ENCODE data around the gene CIBAR2.

The CIBAR2 gene

DNA sequence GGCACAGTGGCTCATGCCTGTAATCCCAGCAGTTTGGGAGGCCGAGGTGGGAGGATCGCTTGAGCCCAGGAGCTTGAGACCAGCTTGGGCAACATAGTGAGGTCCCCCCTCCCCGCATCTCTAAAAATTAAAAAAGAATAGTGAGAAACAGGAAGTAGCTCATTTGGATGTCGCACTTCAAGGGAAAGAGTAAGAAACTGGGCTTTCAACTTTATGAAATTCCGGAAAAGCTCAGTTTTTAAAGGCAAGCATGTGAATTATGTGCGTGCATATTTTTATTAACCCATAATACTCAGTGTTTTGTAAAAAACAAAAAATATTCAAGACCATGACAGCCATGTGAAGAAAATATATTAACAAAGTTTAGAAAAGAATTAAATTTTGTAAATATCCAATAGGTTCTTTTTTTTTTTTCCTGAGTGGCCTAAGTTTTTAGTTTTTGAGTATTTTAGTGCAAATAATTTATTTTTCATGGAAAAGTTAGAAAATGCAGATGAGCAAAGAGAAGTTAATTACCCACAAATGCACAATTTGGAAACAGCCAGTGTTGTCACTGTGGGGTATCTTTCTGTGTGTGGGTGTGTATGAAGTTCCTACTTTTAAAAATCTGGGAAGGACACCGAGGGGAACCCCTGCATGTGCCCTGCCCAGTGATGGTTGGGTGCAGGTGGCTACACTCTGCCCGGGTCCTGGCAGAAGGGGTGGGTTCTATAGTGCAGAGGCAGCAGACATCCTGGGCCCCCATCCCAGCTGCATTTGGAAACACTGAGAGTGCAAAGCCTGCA lies 40.0 kb downstream of the CIBAR2 start:
- TF ChIP-seq CTCF (IDR thresholded peaks at IDR 0.05; ENCODE audit: insufficient read depth, low read depth, low read length, missing control alignments): no peak
- no peak overlapping the region for H3K4me3 ChIP-seq (ENCODE audit: low read depth, low read length)
- no peak for DNase-seq (ENCODE audit: low read depth)

DNA sequence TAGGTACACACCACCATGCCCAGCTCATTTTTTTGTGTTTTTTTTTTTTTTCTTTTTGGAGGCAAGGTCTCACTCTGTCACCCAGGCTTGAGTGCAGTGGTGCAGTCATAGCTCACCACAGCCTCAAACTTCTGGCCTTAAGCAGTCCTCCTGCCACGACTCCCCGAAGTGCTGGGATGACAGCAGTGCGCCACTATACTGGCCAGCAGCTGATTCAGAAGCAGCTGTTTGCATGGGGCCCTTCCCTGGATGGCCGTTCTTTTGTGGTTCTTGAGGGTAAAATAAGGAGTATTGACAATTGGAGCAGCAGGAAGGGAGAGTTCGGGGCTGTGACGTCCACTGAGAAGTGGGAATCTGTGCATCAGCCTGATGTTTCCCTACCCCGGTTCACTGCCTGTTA lies 43.1 kb downstream of the CIBAR2 start:
- no peak overlapping the region for H3K4me3 ChIP-seq (ENCODE audit: low read depth, low read length)
- no peak for TF ChIP-seq CTCF (IDR thresholded peaks at IDR 0.05; ENCODE audit: insufficient read depth, low read depth, low read length, missing control alignments)
- DNase-seq (ENCODE audit: low read depth): no peak

DNA sequence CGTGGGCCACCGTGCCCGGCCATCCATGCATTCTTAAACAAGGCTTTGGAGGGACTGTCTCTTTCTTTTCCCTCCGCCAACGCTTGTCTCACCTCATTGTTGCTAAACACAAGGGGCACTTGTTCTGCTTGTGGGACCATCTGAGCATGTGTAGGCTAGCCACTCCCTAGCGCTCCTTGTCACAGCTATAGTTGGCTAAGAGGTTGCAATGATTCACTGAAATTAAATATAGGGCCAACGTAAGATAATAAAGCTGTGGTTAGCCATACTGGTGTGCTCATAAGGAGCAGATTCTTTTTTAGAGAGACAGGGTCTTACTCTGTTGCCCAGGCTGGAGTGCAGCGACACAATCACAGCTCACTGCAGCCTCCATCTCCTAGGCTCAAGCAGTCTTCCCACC lies 43.5 kb downstream of the CIBAR2 start:
- no peak overlapping the region for H3K4me3 ChIP-seq (ENCODE audit: low read depth, low read length)
- TF ChIP-seq CTCF (IDR thresholded peaks at IDR 0.05; ENCODE audit: insufficient read depth, low read depth, low read length, missing control alignments): no peak
- no peak for DNase-seq (ENCODE audit: low read depth)

DNA sequence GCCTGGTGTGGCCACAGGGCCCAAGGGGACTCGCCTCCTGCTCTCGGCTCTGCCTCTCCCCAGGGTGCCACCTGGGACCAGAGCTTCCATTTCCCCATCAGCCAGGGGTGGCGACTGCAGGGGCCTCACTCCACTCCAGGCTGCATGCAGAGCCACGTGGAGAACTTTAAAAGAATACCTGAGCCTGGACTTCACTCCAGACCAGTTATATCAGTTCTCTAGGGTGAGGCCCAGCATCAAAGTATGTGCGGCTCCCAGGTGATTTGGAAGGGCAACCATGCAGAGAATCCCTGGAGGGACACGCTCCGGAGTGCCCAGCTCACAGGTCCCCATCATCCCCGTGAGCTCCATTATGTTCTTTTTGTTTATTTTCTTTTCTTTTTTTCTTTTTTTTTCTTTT lies 44.8 kb downstream of the CIBAR2 start:
- DNase-seq (ENCODE audit: low read depth): no peak
- TF ChIP-seq CTCF (IDR thresholded peaks at IDR 0.05; ENCODE audit: insufficient read depth, low read depth, low read length, missing control alignments): no peak
- no peak overlapping the region for H3K4me3 ChIP-seq (ENCODE audit: low read depth, low read length)

GRCh38 chr16:85067024-85067423 lies 45.2 kb downstream of the CIBAR2 start:
- no peak for DNase-seq (ENCODE audit: low read depth)
- no peak for TF ChIP-seq CTCF (IDR thresholded peaks at IDR 0.05; ENCODE audit: insufficient read depth, low read depth, low read length, missing control alignments)
- H3K4me3 ChIP-seq (ENCODE audit: low read depth, low read length): no peak overlapping the region

GRCh38 chr16:85066346-85066885 lies 45.9 kb downstream of the CIBAR2 start:
- no peak for DNase-seq (ENCODE audit: low read depth)
- no peak for TF ChIP-seq CTCF (IDR thresholded peaks at IDR 0.05; ENCODE audit: insufficient read depth, low read depth, low read length, missing control alignments)
- H3K4me3 ChIP-seq (ENCODE audit: low read depth, low read length): no peak overlapping the region

DNA sequence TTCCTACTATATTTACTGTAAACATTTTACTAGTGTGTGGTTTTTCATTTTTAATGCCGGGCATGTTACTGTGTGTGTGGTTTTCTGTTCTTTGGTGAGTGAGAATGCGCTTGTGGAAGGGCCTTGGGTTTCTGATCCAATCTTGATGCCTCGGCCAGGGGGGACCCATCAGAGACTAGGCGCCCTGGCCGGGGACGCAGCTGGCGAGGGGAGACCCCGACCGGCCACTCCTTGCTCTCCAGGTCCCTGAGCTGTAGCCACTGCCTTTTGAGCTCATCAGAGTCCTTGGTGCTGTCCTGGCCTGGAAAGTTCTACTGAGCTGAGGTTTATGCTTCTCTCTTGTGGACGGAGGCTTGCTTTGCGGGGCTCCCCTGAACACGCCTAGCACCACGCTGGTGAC lies 47.2 kb downstream of the CIBAR2 start:
- H3K4me3 ChIP-seq (ENCODE audit: low read depth, low read length): no peak overlapping the region
- no peak for DNase-seq (ENCODE audit: low read depth)
- no peak for TF ChIP-seq CTCF (IDR thresholded peaks at IDR 0.05; ENCODE audit: insufficient read depth, low read depth, low read length, missing control alignments)

Data from GM12865 (cell line).